GM12801 (cell line): Measurements from ENCODE around the gene TMC1.

Experiments used
- TF ChIP-seq, protein P1 (sequence below): IDR thresholded peaks from one replicate; pipeline ENCODE4 v1.5.1; 2011; ENCODE audit warnings: control low read depth; ENCODE audit not compliant: insufficient read length; ENCODE audit errors: extremely low read depth

Gene TMC1

DNA sequence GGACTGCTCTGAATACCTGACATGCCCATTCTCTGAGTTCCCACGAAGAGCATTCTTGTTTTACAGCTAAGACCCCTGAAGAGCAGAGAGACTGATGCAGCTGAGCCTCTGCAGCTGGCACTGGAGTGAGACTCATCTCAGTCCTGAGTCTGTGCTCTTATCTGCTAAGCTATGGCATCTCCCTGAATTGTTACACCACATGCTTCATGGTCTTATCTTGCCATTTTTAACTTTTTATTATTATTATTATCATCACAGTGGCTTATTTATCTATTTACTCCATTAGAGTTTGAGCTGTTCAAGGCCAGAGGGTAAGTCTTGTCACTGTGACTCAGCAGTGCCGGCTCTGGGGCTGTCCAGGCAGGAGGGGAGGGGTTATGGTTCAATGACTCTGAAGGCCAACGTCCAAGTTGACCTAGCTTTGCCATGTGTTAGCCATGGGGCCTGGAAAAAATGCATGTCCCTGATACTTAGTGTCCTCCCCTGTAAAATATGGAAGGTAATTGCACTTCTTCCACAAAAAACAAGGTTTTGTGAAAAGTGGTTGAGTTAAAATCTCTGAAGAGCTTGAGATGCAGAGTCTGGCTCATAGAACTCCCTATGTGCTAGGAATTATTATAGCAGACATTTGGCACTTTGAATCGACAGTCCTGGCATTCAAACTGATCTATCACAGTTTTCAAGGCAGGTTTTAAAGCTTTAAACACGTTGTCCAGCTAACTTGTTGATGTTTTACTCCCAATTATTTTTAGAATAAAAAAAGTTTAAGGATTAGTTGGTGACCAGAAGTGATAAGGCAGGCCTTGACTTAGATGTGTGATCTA is 336.9 kb downstream of the TMC1 start:
- TF ChIP-seq, protein P1, sequence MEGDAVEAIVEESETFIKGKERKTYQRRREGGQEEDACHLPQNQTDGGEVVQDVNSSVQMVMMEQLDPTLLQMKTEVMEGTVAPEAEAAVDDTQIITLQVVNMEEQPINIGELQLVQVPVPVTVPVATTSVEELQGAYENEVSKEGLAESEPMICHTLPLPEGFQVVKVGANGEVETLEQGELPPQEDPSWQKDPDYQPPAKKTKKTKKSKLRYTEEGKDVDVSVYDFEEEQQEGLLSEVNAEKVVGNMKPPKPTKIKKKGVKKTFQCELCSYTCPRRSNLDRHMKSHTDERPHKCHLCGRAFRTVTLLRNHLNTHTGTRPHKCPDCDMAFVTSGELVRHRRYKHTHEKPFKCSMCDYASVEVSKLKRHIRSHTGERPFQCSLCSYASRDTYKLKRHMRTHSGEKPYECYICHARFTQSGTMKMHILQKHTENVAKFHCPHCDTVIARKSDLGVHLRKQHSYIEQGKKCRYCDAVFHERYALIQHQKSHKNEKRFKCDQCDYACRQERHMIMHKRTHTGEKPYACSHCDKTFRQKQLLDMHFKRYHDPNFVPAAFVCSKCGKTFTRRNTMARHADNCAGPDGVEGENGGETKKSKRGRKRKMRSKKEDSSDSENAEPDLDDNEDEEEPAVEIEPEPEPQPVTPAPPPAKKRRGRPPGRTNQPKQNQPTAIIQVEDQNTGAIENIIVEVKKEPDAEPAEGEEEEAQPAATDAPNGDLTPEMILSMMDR: no peak

DNA sequence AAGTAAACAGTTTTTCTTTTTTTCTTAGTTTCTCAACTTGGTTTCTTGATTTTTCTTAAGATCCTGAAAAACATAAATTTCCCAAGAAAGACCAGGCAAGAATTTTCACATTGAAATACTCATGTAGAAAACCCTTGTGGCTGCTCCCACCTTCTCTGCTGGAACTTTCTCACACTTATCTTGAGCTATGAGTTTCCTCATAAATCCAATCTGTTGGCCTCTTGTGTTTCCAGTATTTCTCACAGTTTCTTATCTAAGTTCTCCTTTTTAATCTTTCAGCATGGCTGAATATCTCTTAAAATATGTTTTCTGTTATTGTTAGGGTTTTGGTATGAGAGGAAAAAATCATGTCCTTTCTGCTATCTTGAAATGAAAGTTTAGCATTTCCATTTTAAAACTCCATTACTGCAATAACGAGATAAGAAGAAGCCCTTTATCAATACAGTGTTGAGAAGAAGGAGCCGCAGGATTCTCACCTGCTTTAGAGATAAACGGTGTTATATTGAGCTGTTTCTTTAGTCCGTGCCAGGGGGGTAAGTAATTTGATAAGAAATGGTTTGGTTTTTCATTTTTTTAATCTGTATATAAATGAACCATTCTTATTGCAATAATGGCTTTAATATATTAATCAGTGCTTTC is 342.2 kb downstream of the TMC1 start:
- TF ChIP-seq, protein P1: no peak

DNA sequence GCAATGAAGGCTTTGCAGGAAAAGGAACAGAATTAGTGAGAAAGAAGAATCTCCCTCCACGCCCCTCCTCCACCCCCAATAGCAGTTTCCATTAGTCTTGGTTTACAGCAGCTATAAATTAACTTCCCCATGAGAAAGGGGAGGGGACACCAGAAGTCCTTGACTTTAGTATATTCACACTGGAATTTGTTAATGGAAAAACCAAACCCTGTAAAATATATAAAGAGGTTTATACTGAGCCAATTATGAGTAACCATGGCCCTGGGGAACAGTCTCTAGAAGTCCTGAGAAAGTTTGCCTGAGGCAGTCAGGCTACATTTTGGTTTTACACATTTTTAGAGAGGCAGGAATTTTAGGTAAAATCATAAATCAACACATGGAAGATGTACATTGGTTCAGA is 342.9 kb downstream of the TMC1 start:
- TF ChIP-seq, protein P1: no peak

DNA sequence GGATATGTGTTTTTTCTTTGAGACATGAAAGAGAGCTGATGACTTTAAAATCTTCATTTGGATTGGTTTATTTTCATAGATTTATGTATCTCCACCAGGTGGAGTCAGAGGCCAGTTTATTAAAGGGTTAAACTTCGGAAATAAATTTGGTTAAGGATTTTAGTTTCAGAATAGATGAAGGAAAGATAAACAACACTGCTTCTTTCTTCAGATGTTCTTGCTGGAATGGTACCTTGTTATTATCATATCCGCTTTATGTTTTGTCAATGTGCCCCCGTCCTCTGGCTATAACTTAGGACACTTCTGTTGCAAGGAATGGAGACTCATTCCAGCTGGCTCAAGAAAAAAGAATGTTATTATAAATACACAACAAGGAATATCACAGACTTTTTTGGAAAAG is 350.3 kb downstream of the TMC1 start:
- TF ChIP-seq, protein P1: no peak

- TF ChIP-seq, protein P1: no peak
These were observed 351.3 kb downstream of the TMC1 start for GRCh38 chr9:72872718-72873117.

DNA sequence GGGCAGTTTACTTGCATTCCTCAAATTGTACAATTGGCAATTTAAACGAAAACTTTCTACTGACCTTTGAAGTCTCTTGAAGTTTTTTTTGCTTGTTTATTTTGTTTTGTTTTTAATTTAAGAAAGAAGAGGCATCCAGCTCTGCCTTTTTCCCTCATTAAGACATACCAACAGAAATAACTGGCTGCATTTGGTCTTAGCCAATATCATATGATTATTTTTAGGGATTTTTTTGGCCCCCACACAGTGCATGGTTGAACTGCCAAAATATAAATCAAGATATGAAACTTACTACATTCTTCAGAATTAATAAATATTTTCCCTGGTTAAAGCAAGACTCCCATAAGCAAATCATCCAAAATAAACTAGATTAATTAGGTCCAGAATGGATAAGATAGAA is 352.0 kb downstream of the TMC1 start:
- TF ChIP-seq, protein P1: no peak

- TF ChIP-seq, protein P1: no peak
These were observed 352.9 kb downstream of the TMC1 start for GRCh38 chr9:72874344-72874743.
